Uterus (tissue), 4 donors: Measurements from ENCODE around the gene SCYL1. TPM values are rescaled to one million over a fixed set of nuclear protein-coding genes. Genes with fewer than 3 reads are reported as not detected.

Source experiments
- DNase-seq, 2 donors: peaks; one replicate each; pipeline ENCODE4 v3.0.0-alpha.2; 2019 to 2020
- H3K27ac ChIP-seq, 2 donors: fragments of 200-600 bp; sonication (generic); 1 replicate in 1 of 2; 2 replicates in 1 of 2; pipeline ENCODE4 v1.5.1; 2016 to 2018
- H3K27me3 ChIP-seq, 2 donors: fragments of 200-600 bp; sonication (generic); one replicate each; pipeline ENCODE4 v1.5.1; 2018 to 2019; ENCODE audit warnings: control low read depth in 1 of 2
- H3K36me3 ChIP-seq, 2 donors: fragments of 200-600 bp; sonication (generic); one replicate each; pipeline ENCODE4 v1.5.1; 2019; ENCODE audit warnings: control low read depth in 1 of 2
- H3K4me1 ChIP-seq, 2 donors: fragments of 200-600 bp; sonication (generic); one replicate each; pipeline ENCODE4 v1.5.1; 2018 to 2019; ENCODE audit warnings: control low read depth in 1 of 2
- H3K4me3 ChIP-seq, 2 donors: fragments of 200-600 bp; sonication (generic); 1 replicate in 1 of 2; 2 replicates in 1 of 2; pipeline ENCODE4 v1.5.1; 2018 to 2019; ENCODE audit warnings: mild to moderate bottlenecking in 1 of 2
- H3K9me3 ChIP-seq, 2 donors: fragments of 200-600 bp; sonication (generic); one replicate each; pipeline ENCODE4 v1.5.1; 2019; ENCODE audit warnings: control low read depth in 1 of 2
- CTCF ChIP-seq, 4 experiments: fragments of 200-600 bp in 2 of 4; fragments of 450-650 bp in 2 of 4; sonication (generic) in 2 of 4; IDR thresholded peaks; one replicate each; pipeline ENCODE4 v1.5.1; 2016 to 2019; ENCODE audit warnings: antibody characterized with exemption in 4 of 4, mild to moderate bottlenecking in 2 of 4, moderate library complexity in 1 of 4
- POLR2A ChIP-seq, 2 donors: fragments of 450-650 bp; IDR thresholded peaks; one replicate each; pipeline ENCODE4 v1.6.1; 2016; ENCODE audit warnings: antibody characterized with exemption in 2 of 2, mild to moderate bottlenecking in 1 of 2, moderate library complexity in 1 of 2
- intact Hi-C: fragments of 100-400 bp; cut with DNase I; formaldehyde crosslinking; loops from one replicate; pipeline ENCODE4 v1.15.1; 2023; ENCODE audit warnings: low total_unique reads
- total RNA-seq, 4 donors: library from RNA; depleted of rRNA in 3 of 4; stranded (reverse); fragments of >200 nt in 3 of 4; gene quantifications; one replicate each; pipeline versions ENCODE4 v1.1.0 to v1.2.4, GENCODE V29; 2014 to 2023
- donor health status: DM: yes; HTN: yes; CAD: no.

SCYL1 gene
- total RNA-seq, 4 donors from 2014 or later = 28.8 to 101 (median 70.1) TPM

- Histone ChIP-seq H3K27me3 (no peaks in the 10 kb centered on the region), H3K27ac (peak overlapping the region; percentile 84 to 92), H3K9me3 (no peaks in the 10 kb centered on the region), H3K36me3 (no peaks in the 10 kb centered on the region), H3K4me3 (peak overlapping the region; percentile 56 to 70), H3K4me1 (peaks cover 12 to 43% of the 10 kb centered on the region in 2 donors)
- intact Hi-C loops = no loop called here
- no peak for TF ChIP-seq POLR2A (IDR thresholded peaks at IDR 0.05)
- no peak for TF ChIP-seq CTCF (IDR thresholded peaks at IDR 0.05)
- no peak for DNase-seq
Measured at GRCh38 chr11:65574811-65575567, 50.1 kb downstream of the SCYL1 start.

GRCh38 chr11:65575568-65576231 is 50.8 kb downstream of the SCYL1 start, which contains the start of gene EHBP1L1:
EHBP1L1 (plus strand) TSS chr11:65576053; CDS start chr11:65576303, 250 bp downstream.
- TF ChIP-seq CTCF (IDR thresholded peaks at IDR 0.05) (no peak), POLR2A (IDR thresholded peaks at IDR 0.05) (peak in 1 of 2 donors; percentile 49)
- no peaks in the 10 kb centered on the region for H3K9me3 ChIP-seq
- DNase-seq = peak; percentile 61 to 71
- peak within 1 kb of the TSS; percentile 56 to 70 for H3K4me3 ChIP-seq
- peak within 1 kb of the TSS; percentile 84 to 92 for H3K27ac ChIP-seq
- no peaks in the 10 kb centered on the region for H3K27me3 ChIP-seq
- peaks cover 12 to 43% of the 10 kb centered on the region in 2 donors for H3K4me1 ChIP-seq
- intact Hi-C loops = no loop called here
- no peaks in the 10 kb centered on the region for H3K36me3 ChIP-seq

- peaks cover 6 to 40% of the 10 kb centered on the region in 2 donors for H3K4me1 ChIP-seq
- H3K36me3 ChIP-seq = no peaks in the 10 kb centered on the region
- peak; percentile 56 to 61 for DNase-seq
- TF ChIP-seq CTCF (IDR thresholded peaks at IDR 0.05) = no peak
- no peak for TF ChIP-seq POLR2A (IDR thresholded peaks at IDR 0.05)
- H3K27me3 ChIP-seq = no peaks in the 10 kb centered on the region
- peak overlapping the region; percentile 84 to 92 for H3K27ac ChIP-seq
- intact Hi-C loops = no loop called here
- H3K4me3 ChIP-seq = peak overlapping the region; percentile 56 to 70
- no peaks in the 10 kb centered on the region for H3K9me3 ChIP-seq
Measured at GRCh38 chr11:65576232-65576866, 51.5 kb downstream of the SCYL1 start.

GRCh38 chr11:65576867-65577755 is 52.2 kb downstream of the SCYL1 start:
- intact Hi-C loops = no loop called here
- Histone ChIP-seq H3K27ac (peak overlapping the region; percentile 84 to 92), H3K36me3 (no peaks in the 10 kb centered on the region), H3K4me3 (peak overlapping the region; percentile 56 to 70), H3K9me3 (no peaks in the 10 kb centered on the region), H3K27me3 (no peaks in the 10 kb centered on the region), H3K4me1 (peaks cover 0 to 32% of the 10 kb centered on the region in 2 donors)
- peak; percentile 65 to 77 for DNase-seq
- TF ChIP-seq CTCF (IDR thresholded peaks at IDR 0.05) = no peak
- TF ChIP-seq POLR2A (IDR thresholded peaks at IDR 0.05) = peak; percentile 43 to 44
